Gastrocnemius medialis (tissue), 4 donors: ENCODE results near the gene SLC27A6. TPM values are rescaled to one million over a fixed set of nuclear protein-coding genes. Genes with fewer than 3 reads are reported as not detected.
"Not testable (repeated sequence)": the region's sequence is repeated elsewhere in the genome, so short reads cannot be mapped to it uniquely, and the experiment has no call there.

Source experiments
- ATAC-seq, 2 donors: fragments of 150-250 bp; one replicate each; pipeline ENCODE4 v1.9.1; 2016
- DNase-seq, 2 donors: peaks; one replicate each; pipeline ENCODE4 v3.0.0-alpha.2; 2019
- H3K27ac ChIP-seq, 4 donors: fragments of 200-600 bp; sonication (generic); 1 replicate in 1 of 4; 2 replicates in 3 of 4; pipeline ENCODE4 v1.5.1; 2016 to 2018; ENCODE audit warnings: mild to moderate bottlenecking in 2 of 4, moderate library complexity in 1 of 4
- H3K27me3 ChIP-seq, 3 donors: fragments of 200-600 bp; sonication (generic) in 2 of 3; 1 replicate in 1 of 3; 2 replicates in 2 of 3; pipeline versions ENCODE4 v1.5.1 to v1.6.0; 2016 to 2019; ENCODE audit warnings: mild to moderate bottlenecking in 1 of 3, moderate library complexity in 1 of 3
- H3K36me3 ChIP-seq, 2 donors: fragments of 200-600 bp; sonication (generic) in 1 of 2; one replicate each; pipeline ENCODE4 v1.5.1; 2017 to 2018
- H3K4me1 ChIP-seq, 2 donors: fragments of 200-600 bp; sonication (generic) in 1 of 2; one replicate each; pipeline ENCODE4 v1.5.1; 2016 to 2017; ENCODE audit warnings: mild to moderate bottlenecking in 2 of 2
- H3K4me3 ChIP-seq, 4 donors: fragments of 200-600 bp; sonication (generic) in 3 of 4; 1 replicate in 1 of 4; 2 replicates in 3 of 4; pipeline ENCODE4 v1.5.1; 2016 to 2019; ENCODE audit warnings: mild to moderate bottlenecking in 2 of 4
- H3K9me3 ChIP-seq, 3 donors: fragments of 200-600 bp; sonication (generic) in 2 of 3; 1 replicate in 1 of 3; 2 replicates in 2 of 3; pipeline ENCODE4 v1.5.1; 2016 to 2019
- CTCF ChIP-seq, 5 experiments: fragments of 450-650 bp in 3 of 5; fragments of 200-600 bp in 2 of 5; sonication (generic) in 2 of 5; IDR thresholded peaks in 4 of 5; conservative IDR thresholded peaks in 1 of 5; 1 replicate in 4 of 5; 2 replicates in 1 of 5; pipeline ENCODE4 v1.5.1; 2016 to 2019; ENCODE audit warnings: antibody characterized with exemption in 5 of 5, mild to moderate bottlenecking in 3 of 5, moderate library complexity in 3 of 5
- POLR2A ChIP-seq, 2 donors: fragments of 450-650 bp; IDR thresholded peaks; one replicate each; pipeline ENCODE4 v1.6.1; 2017; ENCODE audit warnings: antibody characterized with exemption in 2 of 2, mild to moderate bottlenecking in 2 of 2, moderate library complexity in 2 of 2
- in situ Hi-C, 4 donors: fragments of 200-750 bp; cut with MboI; loops; one replicate each; pipeline versions ENCODE4 v1.15.0 to v1.8.0; 2017; ENCODE audit warnings: low sequenced_read_pairs in 4 of 4
- intact Hi-C: fragments of 100-400 bp; cut with DNase I; formaldehyde crosslinking; loops from one replicate; pipeline ENCODE4 v1.15.1; 2023; ENCODE audit warnings: low total_unique reads
- total RNA-seq, 4 donors: library from RNA; depleted of rRNA; stranded (reverse); fragments of >200 nt; gene quantifications; one replicate each; pipeline versions ENCODE4 v1.1.0 to v1.2.3, GENCODE V29; 2016

The SLC27A6 gene
- total RNA-seq, 4 donors from 2014 or later = 0.29 to 2.0 TPM; not detected in 2

GRCh38 chr5:128925973-128926372, 39.3 kb upstream of the SLC27A6 start:
- ATAC-seq = no peak
- H3K4me1 ChIP-seq = no peaks in the 10 kb centered on the region
- intact Hi-C loops = no loop called here
- no peaks in the 10 kb centered on the region for H3K9me3 ChIP-seq
- no peaks in the 10 kb centered on the region for H3K27me3 ChIP-seq
- no peak overlapping the region for H3K27ac ChIP-seq
- in situ Hi-C loops = no loop called here
- no peak overlapping the region for H3K4me3 ChIP-seq
- DNase-seq = no peak
- no peak for TF ChIP-seq POLR2A (IDR thresholded peaks at IDR 0.05)
- no peak for TF ChIP-seq CTCF (IDR thresholded peaks at IDR 0.05 in 4 of 5, conservative IDR thresholded peaks at IDR 0.05 in 1 of 5)
- H3K36me3 ChIP-seq = no peaks in the 10 kb centered on the region

- no peak for DNase-seq
- intact Hi-C loops (no loop called here), in situ Hi-C loops (no loop called here)
- Histone ChIP-seq H3K27ac (no peak overlapping the region), H3K36me3 (no peaks in the 10 kb centered on the region), H3K4me3 (no peak overlapping the region), H3K27me3 (no peaks in the 10 kb centered on the region), H3K9me3 (no peaks in the 10 kb centered on the region), H3K4me1 (no peaks in the 10 kb centered on the region)
- TF ChIP-seq POLR2A (IDR thresholded peaks at IDR 0.05) (no peak), CTCF (IDR thresholded peaks at IDR 0.05 in 4 of 5, conservative IDR thresholded peaks at IDR 0.05 in 1 of 5) (no peak)
- ATAC-seq = no peak
Observed at GRCh38 chr5:128927644-128928043, 37.6 kb upstream of the SLC27A6 start.

GRCh38 chr5:128932232-128932631, 33.1 kb upstream of the SLC27A6 start:
- intact Hi-C loops, DNase-seq, H3K4me1 ChIP-seq, H3K36me3 ChIP-seq, in situ Hi-C loops, H3K4me3 ChIP-seq, ATAC-seq, H3K27ac ChIP-seq, H3K27me3 ChIP-seq, H3K9me3 ChIP-seq: not testable (repeated sequence)

- ATAC-seq = not testable (repeated sequence)
Observed at GRCh38 chr5:128943100-128943499, 22.2 kb upstream of the SLC27A6 start.

GRCh38 chr5:128949847-128950546, 15.3 kb upstream of the SLC27A6 start:
- no peaks in the 10 kb centered on the region for H3K36me3 ChIP-seq
- intact Hi-C loops (no loop called here), in situ Hi-C loops (no loop called here)
- H3K27me3 ChIP-seq = no peaks in the 10 kb centered on the region
- TF ChIP-seq POLR2A (IDR thresholded peaks at IDR 0.05) = no peak
- no peak for TF ChIP-seq CTCF (IDR thresholded peaks at IDR 0.05 in 4 of 5, conservative IDR thresholded peaks at IDR 0.05 in 1 of 5)
- H3K4me1 ChIP-seq = no peaks in the 10 kb centered on the region
- no peak overlapping the region for H3K27ac ChIP-seq
- no peak for DNase-seq
- ATAC-seq = no peak
- no peak overlapping the region for H3K4me3 ChIP-seq
- H3K9me3 ChIP-seq = no peaks in the 10 kb centered on the region

More at GRCh38 chr5:128943100-128943499, 22.2 kb upstream of the SLC27A6 start:
- H3K36me3 ChIP-seq, H3K4me1 ChIP-seq, in situ Hi-C loops, H3K4me3 ChIP-seq, H3K27ac ChIP-seq, H3K9me3 ChIP-seq, H3K27me3 ChIP-seq, DNase-seq, intact Hi-C loops: not testable (repeated sequence)

GRCh38 chr5:128951301-128951700, 14.0 kb upstream of the SLC27A6 start:
- DNase-seq, in situ Hi-C loops, H3K4me3 ChIP-seq, H3K9me3 ChIP-seq, H3K27ac ChIP-seq, H3K36me3 ChIP-seq, ATAC-seq, H3K4me1 ChIP-seq, H3K27me3 ChIP-seq, intact Hi-C loops: not testable (repeated sequence)
